ENCODE data around the gene GPR108. TPM values are rescaled to one million over a fixed set of nuclear protein-coding genes. Genes with fewer than 3 reads are reported as not detected.

GPR108 gene
- total RNA-seq, 1 experiment from 2014 or later, result 53.6 TPM

- Histone ChIP-seq H3K9me3 (no peaks in the 10 kb centered on the region), H3K27me3 (replicated peaks; ENCODE audit: control insufficient read depth, insufficient read depth, low read length) (no peaks in the 10 kb centered on the region), H3K4me1 (no peaks in the 10 kb centered on the region), H3K36me3 (ENCODE audit: control insufficient read depth, insufficient read depth, low read length) (no peaks in the 10 kb centered on the region), H3K4me3 (ENCODE audit: low read depth, low read length) (no peak overlapping the region)
- ChIA-PET POLR2A (no interaction called here), CTCF (no interaction called here)
- H3K27me3 Mint-ChIP-seq (ENCODE audit: insufficient read depth, unreplicated experiment), result no peaks in the 10 kb centered on the region
- peaks cover 5% of the 10 kb centered on the region for H3K4me1 Mint-ChIP-seq (ENCODE audit: low read depth, unreplicated experiment)
- peaks cover 11% of the 10 kb centered on the region for H3K36me3 Mint-ChIP-seq (ENCODE audit: insufficient read depth, unreplicated experiment)
- no peak overlapping the region for H3K27ac Mint-ChIP-seq (ENCODE audit: unreplicated experiment)
- no peak for DNase-seq
- intact Hi-C loops (cut with micrococcal nuclease; ENCODE audit: unreplicated experiment), result no loop called here
- no peak overlapping the region for H3K4me3 Mint-ChIP-seq (ENCODE audit: unreplicated experiment)
- no TSS peak for BruUV-seq (replicated peaks)
- TF ChIP-seq CTCF (IDR thresholded peaks at IDR 0.05; ENCODE audit: insufficient read depth in 1 of 2, low read depth in 1 of 2, low read length in 1 of 2, severe bottlenecking in 1 of 2, unreplicated experiment in 1 of 2), result no peak
- peaks cover 15% of the 10 kb centered on the region for H3K9me3 Mint-ChIP-seq (ENCODE audit: unreplicated experiment)
Measured at GRCh38 chr19:6687114-6687513, 50.3 kb downstream of the GPR108 start.

DNA sequence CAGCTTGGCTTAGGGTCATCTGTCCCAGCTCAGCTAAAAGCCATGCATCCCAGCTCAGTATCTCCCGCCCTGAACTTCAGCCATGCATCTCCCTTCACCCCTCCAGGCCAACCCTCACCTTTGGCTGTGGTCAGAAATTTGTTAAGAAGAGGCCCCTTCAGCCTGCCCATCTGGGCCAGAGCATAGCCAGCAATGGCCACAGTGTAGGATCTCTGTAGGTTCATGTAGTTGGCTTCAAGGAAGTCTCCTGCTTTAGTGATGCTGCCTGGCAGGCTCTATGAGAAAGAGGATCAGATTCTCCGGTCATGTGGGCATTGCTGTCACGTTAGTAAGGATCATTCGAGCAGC lies 50.8 kb downstream of the GPR108 start:
- Histone ChIP-seq H3K36me3 (ENCODE audit: control insufficient read depth, insufficient read depth, low read length) (no peaks in the 10 kb centered on the region), H3K4me1 (no peaks in the 10 kb centered on the region), H3K27me3 (replicated peaks; ENCODE audit: control insufficient read depth, insufficient read depth, low read length) (no peaks in the 10 kb centered on the region), H3K9me3 (no peaks in the 10 kb centered on the region), H3K4me3 (ENCODE audit: low read depth, low read length) (no peak overlapping the region)
- Mint-ChIP-seq H3K27me3 (ENCODE audit: insufficient read depth, unreplicated experiment) (no peaks in the 10 kb centered on the region), H3K27ac (ENCODE audit: unreplicated experiment) (no peak overlapping the region), H3K36me3 (ENCODE audit: insufficient read depth, unreplicated experiment) (peaks cover 11% of the 10 kb centered on the region), H3K4me3 (ENCODE audit: unreplicated experiment) (no peak overlapping the region), H3K9me3 (ENCODE audit: unreplicated experiment) (peaks cover 15% of the 10 kb centered on the region), H3K4me1 (ENCODE audit: low read depth, unreplicated experiment) (peaks cover 5% of the 10 kb centered on the region)
- ChIA-PET CTCF (no interaction called here), POLR2A (no interaction called here)
- no peak for TF ChIP-seq CTCF (IDR thresholded peaks at IDR 0.05; ENCODE audit: insufficient read depth in 1 of 2, low read depth in 1 of 2, low read length in 1 of 2, severe bottlenecking in 1 of 2, unreplicated experiment in 1 of 2)
- no TSS peak for BruUV-seq (replicated peaks)
- no peak for DNase-seq
- intact Hi-C loops (cut with micrococcal nuclease; ENCODE audit: unreplicated experiment), result no loop called here

- Mint-ChIP-seq H3K4me1 (ENCODE audit: low read depth, unreplicated experiment) (peaks cover 5% of the 10 kb centered on the region), H3K4me3 (ENCODE audit: unreplicated experiment) (no peak overlapping the region), H3K27ac (ENCODE audit: unreplicated experiment) (no peak overlapping the region), H3K27me3 (ENCODE audit: insufficient read depth, unreplicated experiment) (no peaks in the 10 kb centered on the region), H3K36me3 (ENCODE audit: insufficient read depth, unreplicated experiment) (peaks cover 11% of the 10 kb centered on the region), H3K9me3 (ENCODE audit: unreplicated experiment) (peaks cover 15% of the 10 kb centered on the region)
- H3K4me3 ChIP-seq (ENCODE audit: low read depth, low read length), result no peak overlapping the region
- H3K36me3 ChIP-seq (ENCODE audit: control insufficient read depth, insufficient read depth, low read length), result no peaks in the 10 kb centered on the region
- CTCF ChIA-PET, result no interaction called here
- POLR2A ChIA-PET, result no interaction called here
- intact Hi-C loops (cut with micrococcal nuclease; ENCODE audit: unreplicated experiment), result no loop called here
- no peak for DNase-seq
- no peak for TF ChIP-seq CTCF (IDR thresholded peaks at IDR 0.05; ENCODE audit: insufficient read depth in 1 of 2, low read depth in 1 of 2, low read length in 1 of 2, severe bottlenecking in 1 of 2, unreplicated experiment in 1 of 2)
- H3K9me3 ChIP-seq, result no peaks in the 10 kb centered on the region
- no TSS peak for BruUV-seq (replicated peaks)
- no peaks in the 10 kb centered on the region for H3K4me1 ChIP-seq
- H3K27me3 ChIP-seq (replicated peaks; ENCODE audit: control insufficient read depth, insufficient read depth, low read length), result no peaks in the 10 kb centered on the region
Measured at GRCh38 chr19:6685962-6686627, 51.3 kb downstream of the GPR108 start.

All from Caco-2 (cell line).